ENCODE data around the gene RMDN3.

DNA sequence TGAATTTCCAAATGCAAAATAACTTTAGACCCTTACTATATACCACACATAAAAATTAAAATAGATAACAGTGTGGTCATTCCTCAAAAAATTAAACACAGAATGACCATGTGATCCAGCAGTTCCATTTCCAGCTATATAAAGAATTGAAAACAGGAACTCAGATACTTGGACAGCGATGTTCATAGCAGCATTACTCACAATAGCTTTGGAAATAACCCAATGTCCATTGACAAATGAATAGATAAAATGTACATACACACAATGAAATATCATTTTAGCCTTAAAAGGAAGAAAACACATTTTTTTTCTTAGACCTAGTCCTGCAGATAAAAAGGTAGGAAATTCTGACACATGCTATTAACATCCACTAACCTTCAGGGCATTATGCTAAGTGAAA is 33.4 kb downstream of the RMDN3 start:
- TF ChIP-seq, protein P1, sequence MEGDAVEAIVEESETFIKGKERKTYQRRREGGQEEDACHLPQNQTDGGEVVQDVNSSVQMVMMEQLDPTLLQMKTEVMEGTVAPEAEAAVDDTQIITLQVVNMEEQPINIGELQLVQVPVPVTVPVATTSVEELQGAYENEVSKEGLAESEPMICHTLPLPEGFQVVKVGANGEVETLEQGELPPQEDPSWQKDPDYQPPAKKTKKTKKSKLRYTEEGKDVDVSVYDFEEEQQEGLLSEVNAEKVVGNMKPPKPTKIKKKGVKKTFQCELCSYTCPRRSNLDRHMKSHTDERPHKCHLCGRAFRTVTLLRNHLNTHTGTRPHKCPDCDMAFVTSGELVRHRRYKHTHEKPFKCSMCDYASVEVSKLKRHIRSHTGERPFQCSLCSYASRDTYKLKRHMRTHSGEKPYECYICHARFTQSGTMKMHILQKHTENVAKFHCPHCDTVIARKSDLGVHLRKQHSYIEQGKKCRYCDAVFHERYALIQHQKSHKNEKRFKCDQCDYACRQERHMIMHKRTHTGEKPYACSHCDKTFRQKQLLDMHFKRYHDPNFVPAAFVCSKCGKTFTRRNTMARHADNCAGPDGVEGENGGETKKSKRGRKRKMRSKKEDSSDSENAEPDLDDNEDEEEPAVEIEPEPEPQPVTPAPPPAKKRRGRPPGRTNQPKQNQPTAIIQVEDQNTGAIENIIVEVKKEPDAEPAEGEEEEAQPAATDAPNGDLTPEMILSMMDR (IDR thresholded peaks at IDR 0.05; ENCODE audit: low read depth, low read length, poor library complexity, severe bottlenecking) = no peak
- TF ChIP-seq EZH2phosphoT487 (IDR thresholded peaks at IDR 0.05; ENCODE audit: borderline replicate concordance, low read length) = no peak
